GM10266 (cell line): Measurements from ENCODE around the gene WIPI1.
A peak's percentile ranks its signal among the peaks of the same experiment; 100 is the strongest.

ENCODE experiments used
- DNase-seq: peaks from one replicate; pipeline ENCODE4 v3.0.0; 2012; ENCODE audit errors: extremely low spot score
- CTCF ChIP-seq: IDR thresholded peaks from 2 replicates; pipeline ENCODE4 v1.5.1; 2012; ENCODE audit warnings: mild to moderate bottlenecking, low read depth; ENCODE audit not compliant: control insufficient read depth, insufficient read depth; ENCODE audit errors: missing control alignments

The WIPI1 gene

GRCh38 chr17:68403122-68403521, 54.2 kb downstream of the WIPI1 start:
- TF ChIP-seq CTCF: no peak
- no peak for DNase-seq

- DNase-seq: no peak
- no peak for TF ChIP-seq CTCF
These were observed 56.0 kb downstream of the WIPI1 start for GRCh38 chr17:68401288-68401687.

GRCh38 chr17:68400404-68400735, 56.9 kb downstream of the WIPI1 start:
- no peak for DNase-seq
- TF ChIP-seq CTCF: no peak

GRCh38 chr17:68399638-68400403, 57.5 kb downstream of the WIPI1 start:
- no peak for TF ChIP-seq CTCF
- no peak for DNase-seq

GRCh38 chr17:68398691-68399637, 58.3 kb downstream of the WIPI1 start:
- DNase-seq: peak; percentile 79
- TF ChIP-seq CTCF: peak; percentile 84

GRCh38 chr17:68397108-68397536, 60.2 kb downstream of the WIPI1 start:
- DNase-seq: no peak
- TF ChIP-seq CTCF: no peak
